H1 (cell line): ENCODE data around the gene SPINK4. TPM values are rescaled to one million over a fixed set of nuclear protein-coding genes. Genes with fewer than 3 reads are reported as not detected.

Experiments used
- ASH2L ChIP-seq: fragments of 200-600, 300-600 bp; sonication (generic); IDR thresholded peaks from one replicate; pipeline ENCODE4 v1.7.1; 2017; ENCODE audit warnings: low read length
- KDM1A ChIP-seq: fragments of 200-600, 300-600 bp; sonication (generic); IDR thresholded peaks from 2 replicates; pipeline ENCODE4 v1.7.1; 2016; ENCODE audit warnings: mild to moderate bottlenecking, low read length, borderline replicate concordance
- MAFK ChIP-seq: IDR thresholded peaks from 2 replicates; pipeline ENCODE4 v1.6.1; 2012; ENCODE audit warnings: low read depth, mild to moderate bottlenecking, improper control_type of control experiment, low read length
- PHF8 ChIP-seq: fragments of 200-600 bp; sonication (generic); conservative IDR thresholded peaks from 2 replicates; pipeline ENCODE4 v1.7.1; 2012; ENCODE audit warnings: low read depth, mild to moderate bottlenecking, inconsistent platforms, low read length, moderate library complexity
- POU5F1 ChIP-seq: IDR thresholded peaks from 2 replicates; pipeline ENCODE4 v1.6.1; 2011; ENCODE audit warnings: low read depth, mild to moderate bottlenecking, low read length, moderate library complexity
- RAD21 ChIP-seq, 2 experiments: IDR thresholded peaks in 1 of 2; conservative IDR thresholded peaks in 1 of 2; 2 replicates each; pipeline ENCODE4 v1.6.1; 2011; ENCODE audit warnings: low read depth in 2 of 2, low read length in 2 of 2, improper control_type of control experiment in 1 of 2, inconsistent platforms in 1 of 2, mild to moderate bottlenecking in 1 of 2, moderate library complexity in 1 of 2
- SP2 ChIP-seq: IDR thresholded peaks from 2 replicates; pipeline ENCODE4 v1.6.1; 2012; ENCODE audit warnings: mild to moderate bottlenecking, low read length, inconsistent platforms
- TAF7 ChIP-seq: optimal IDR thresholded peaks from 2 replicates; pipeline ENCODE3; 2011; ENCODE audit warnings: low read depth, mild to moderate bottlenecking, inconsistent platforms, low read length, moderate library complexity, borderline replicate concordance
- TCF12 ChIP-seq: IDR thresholded peaks from 2 replicates; pipeline ENCODE4 v1.6.1; 2011; ENCODE audit warnings: low read depth, mild to moderate bottlenecking, low read length
- TEAD4 ChIP-seq: IDR thresholded peaks from 2 replicates; pipeline ENCODE4 v1.6.1; 2012; ENCODE audit warnings: low read depth, low read length, inconsistent platforms, mixed read lengths
- YY1 ChIP-seq: IDR thresholded peaks from 2 replicates; pipeline ENCODE4 v1.6.1; 2011; ENCODE audit warnings: low read depth, mild to moderate bottlenecking, low read length
- polyA plus RNA-seq, 7 experiments: library from polyadenylated mRNA; depleted of rRNA in 3 of 7; stranded (reverse) in 5 of 7; unstranded in 2 of 7; fragments of >200 nt in 5 of 7; fragments of 200-250 nt in 2 of 7; gene quantifications; 1 replicate in 5 of 7; 2 replicates in 1 of 7; 4 replicates in 1 of 7; pipeline versions ENCODE4 v1.2.1 to v1.2.3, GENCODE V29; 2011 to 2013; ENCODE audit warnings: missing spikeins in 2 of 7, mixed read lengths in 2 of 7
- total RNA-seq: library from RNA; stranded (reverse); fragmentation: NEBNext Ultra II Directional; extraction: Animal tissue kit (Norgen Biotek cat#: 25700); gene quantifications from 2 replicates; pipeline ENCODE4 v1.2.1, GENCODE V29; 2021
- TF ChIP-seq, protein P1 (sequence below): fragments of 300-600 bp; sonication (generic); IDR thresholded peaks from 2 replicates; pipeline ENCODE4 v1.7.1; 2012; ENCODE audit warnings: low read length, moderate library complexity, mild to moderate bottlenecking, inconsistent platforms; ENCODE audit not compliant: insufficient replicate concordance

Gene SPINK4
- total and polyA plus RNA-seq, 2 of the 8 experiments (the other 6 are each of a cell fraction or from before 2014, with no cell fraction given), result not detected

DNA sequence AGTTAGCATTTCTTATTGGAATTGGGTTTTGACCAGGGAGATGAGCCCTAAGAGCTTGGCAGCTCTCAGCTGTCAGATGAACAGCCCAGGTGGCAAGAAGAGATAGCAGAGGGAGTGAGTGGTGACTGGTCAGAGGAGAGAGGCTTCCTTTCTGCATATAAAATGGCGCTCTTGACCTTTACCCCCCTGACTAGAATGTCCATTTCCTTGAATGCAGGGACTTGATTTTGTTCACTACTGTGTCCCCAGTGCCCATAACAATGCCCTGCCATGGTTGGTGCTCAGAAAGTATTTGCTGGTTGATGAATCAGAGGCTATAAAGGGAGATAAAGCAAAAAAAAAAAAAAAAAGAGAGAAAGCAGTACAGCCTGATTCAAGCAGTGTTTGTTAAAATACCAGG is 32.1 kb downstream of the SPINK4 start (continued):
- TF ChIP-seq, protein P1, sequence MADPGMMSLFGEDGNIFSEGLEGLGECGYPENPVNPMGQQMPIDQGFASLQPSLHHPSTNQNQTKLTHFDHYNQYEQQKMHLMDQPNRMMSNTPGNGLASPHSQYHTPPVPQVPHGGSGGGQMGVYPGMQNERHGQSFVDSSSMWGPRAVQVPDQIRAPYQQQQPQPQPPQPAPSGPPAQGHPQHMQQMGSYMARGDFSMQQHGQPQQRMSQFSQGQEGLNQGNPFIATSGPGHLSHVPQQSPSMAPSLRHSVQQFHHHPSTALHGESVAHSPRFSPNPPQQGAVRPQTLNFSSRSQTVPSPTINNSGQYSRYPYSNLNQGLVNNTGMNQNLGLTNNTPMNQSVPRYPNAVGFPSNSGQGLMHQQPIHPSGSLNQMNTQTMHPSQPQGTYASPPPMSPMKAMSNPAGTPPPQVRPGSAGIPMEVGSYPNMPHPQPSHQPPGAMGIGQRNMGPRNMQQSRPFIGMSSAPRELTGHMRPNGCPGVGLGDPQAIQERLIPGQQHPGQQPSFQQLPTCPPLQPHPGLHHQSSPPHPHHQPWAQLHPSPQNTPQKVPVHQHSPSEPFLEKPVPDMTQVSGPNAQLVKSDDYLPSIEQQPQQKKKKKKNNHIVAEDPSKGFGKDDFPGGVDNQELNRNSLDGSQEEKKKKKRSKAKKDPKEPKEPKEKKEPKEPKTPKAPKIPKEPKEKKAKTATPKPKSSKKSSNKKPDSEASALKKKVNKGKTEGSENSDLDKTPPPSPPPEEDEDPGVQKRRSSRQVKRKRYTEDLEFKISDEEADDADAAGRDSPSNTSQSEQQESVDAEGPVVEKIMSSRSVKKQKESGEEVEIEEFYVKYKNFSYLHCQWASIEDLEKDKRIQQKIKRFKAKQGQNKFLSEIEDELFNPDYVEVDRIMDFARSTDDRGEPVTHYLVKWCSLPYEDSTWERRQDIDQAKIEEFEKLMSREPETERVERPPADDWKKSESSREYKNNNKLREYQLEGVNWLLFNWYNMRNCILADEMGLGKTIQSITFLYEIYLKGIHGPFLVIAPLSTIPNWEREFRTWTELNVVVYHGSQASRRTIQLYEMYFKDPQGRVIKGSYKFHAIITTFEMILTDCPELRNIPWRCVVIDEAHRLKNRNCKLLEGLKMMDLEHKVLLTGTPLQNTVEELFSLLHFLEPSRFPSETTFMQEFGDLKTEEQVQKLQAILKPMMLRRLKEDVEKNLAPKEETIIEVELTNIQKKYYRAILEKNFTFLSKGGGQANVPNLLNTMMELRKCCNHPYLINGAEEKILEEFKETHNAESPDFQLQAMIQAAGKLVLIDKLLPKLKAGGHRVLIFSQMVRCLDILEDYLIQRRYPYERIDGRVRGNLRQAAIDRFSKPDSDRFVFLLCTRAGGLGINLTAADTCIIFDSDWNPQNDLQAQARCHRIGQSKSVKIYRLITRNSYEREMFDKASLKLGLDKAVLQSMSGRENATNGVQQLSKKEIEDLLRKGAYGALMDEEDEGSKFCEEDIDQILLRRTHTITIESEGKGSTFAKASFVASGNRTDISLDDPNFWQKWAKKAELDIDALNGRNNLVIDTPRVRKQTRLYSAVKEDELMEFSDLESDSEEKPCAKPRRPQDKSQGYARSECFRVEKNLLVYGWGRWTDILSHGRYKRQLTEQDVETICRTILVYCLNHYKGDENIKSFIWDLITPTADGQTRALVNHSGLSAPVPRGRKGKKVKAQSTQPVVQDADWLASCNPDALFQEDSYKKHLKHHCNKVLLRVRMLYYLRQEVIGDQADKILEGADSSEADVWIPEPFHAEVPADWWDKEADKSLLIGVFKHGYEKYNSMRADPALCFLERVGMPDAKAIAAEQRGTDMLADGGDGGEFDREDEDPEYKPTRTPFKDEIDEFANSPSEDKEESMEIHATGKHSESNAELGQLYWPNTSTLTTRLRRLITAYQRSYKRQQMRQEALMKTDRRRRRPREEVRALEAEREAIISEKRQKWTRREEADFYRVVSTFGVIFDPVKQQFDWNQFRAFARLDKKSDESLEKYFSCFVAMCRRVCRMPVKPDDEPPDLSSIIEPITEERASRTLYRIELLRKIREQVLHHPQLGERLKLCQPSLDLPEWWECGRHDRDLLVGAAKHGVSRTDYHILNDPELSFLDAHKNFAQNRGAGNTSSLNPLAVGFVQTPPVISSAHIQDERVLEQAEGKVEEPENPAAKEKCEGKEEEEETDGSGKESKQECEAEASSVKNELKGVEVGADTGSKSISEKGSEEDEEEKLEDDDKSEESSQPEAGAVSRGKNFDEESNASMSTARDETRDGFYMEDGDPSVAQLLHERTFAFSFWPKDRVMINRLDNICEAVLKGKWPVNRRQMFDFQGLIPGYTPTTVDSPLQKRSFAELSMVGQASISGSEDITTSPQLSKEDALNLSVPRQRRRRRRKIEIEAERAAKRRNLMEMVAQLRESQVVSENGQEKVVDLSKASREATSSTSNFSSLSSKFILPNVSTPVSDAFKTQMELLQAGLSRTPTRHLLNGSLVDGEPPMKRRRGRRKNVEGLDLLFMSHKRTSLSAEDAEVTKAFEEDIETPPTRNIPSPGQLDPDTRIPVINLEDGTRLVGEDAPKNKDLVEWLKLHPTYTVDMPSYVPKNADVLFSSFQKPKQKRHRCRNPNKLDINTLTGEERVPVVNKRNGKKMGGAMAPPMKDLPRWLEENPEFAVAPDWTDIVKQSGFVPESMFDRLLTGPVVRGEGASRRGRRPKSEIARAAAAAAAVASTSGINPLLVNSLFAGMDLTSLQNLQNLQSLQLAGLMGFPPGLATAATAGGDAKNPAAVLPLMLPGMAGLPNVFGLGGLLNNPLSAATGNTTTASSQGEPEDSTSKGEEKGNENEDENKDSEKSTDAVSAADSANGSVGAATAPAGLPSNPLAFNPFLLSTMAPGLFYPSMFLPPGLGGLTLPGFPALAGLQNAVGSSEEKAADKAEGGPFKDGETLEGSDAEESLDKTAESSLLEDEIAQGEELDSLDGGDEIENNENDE, result no peak
- TF ChIP-seq TCF12 (no peak), YY1 (no peak), TEAD4 (no peak), POU5F1 (no peak), MAFK (no peak), ASH2L (no peak), TAF7 (no peak), RAD21 (IDR thresholded peaks at IDR 0.05 in 1 of 2, conservative IDR thresholded peaks at IDR 0.05 in 1 of 2; ENCODE audit: low read depth in 2 of 2, low read length in 2 of 2) (no peak), KDM1A (no peak), SP2 (no peak), PHF8 (no peak)
